ENCODE measurements around the gene PRKCZ.

Gene PRKCZ

DNA sequence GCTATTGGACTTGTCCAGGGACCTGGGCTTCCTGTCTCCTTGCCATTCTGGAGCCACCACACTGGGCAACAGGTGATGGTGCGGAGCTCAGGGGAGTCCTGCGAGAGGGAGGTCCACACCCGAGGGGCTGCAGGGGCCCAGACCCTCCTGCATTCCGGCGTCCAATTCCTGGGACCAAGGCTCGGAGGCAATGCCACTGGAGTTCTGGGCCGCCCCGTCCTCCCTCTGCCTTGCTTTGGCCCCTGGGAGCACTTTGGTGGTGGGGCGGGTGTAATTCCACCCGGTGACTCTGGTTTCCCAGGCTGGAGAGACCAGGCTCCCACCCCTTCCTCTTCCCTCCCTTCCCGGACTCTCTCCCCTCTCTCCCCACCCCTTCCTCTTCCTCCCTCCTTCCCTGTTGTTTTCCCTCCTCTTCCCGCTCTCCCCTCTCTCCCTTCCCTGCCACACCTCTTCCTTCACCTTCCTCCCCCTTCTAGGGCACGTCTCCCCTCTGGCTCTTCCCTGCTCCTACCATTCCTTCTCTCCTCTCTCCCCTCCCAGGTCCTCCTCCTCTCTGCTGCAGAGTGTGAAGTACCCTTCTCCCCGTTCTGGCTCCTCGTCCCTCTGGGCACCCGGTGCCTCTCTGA, 2.0 kb downstream of the PRKCZ start:
- H3K4me1 ChIP-seq (ENCODE audit: insufficient read depth, poor library complexity, severe bottlenecking) = no peaks in the 10 kb centered on the region
- TF ChIP-seq, protein P1, sequence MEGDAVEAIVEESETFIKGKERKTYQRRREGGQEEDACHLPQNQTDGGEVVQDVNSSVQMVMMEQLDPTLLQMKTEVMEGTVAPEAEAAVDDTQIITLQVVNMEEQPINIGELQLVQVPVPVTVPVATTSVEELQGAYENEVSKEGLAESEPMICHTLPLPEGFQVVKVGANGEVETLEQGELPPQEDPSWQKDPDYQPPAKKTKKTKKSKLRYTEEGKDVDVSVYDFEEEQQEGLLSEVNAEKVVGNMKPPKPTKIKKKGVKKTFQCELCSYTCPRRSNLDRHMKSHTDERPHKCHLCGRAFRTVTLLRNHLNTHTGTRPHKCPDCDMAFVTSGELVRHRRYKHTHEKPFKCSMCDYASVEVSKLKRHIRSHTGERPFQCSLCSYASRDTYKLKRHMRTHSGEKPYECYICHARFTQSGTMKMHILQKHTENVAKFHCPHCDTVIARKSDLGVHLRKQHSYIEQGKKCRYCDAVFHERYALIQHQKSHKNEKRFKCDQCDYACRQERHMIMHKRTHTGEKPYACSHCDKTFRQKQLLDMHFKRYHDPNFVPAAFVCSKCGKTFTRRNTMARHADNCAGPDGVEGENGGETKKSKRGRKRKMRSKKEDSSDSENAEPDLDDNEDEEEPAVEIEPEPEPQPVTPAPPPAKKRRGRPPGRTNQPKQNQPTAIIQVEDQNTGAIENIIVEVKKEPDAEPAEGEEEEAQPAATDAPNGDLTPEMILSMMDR (IDR thresholded peaks at IDR 0.05; ENCODE audit: poor library complexity, severe bottlenecking) = no peak
- ATAC-seq (ENCODE audit: low read depth) = no peak
- H3K4me3 ChIP-seq (ENCODE audit: severe bottlenecking) = no peak overlapping the region
- H3K27ac ChIP-seq (ENCODE audit: poor library complexity, severe bottlenecking) = no peak overlapping the region
- H3K27me3 ChIP-seq (ENCODE audit: insufficient read depth, poor library complexity, severe bottlenecking) = no peaks in the 10 kb centered on the region
- no peak for DNase-seq (ENCODE audit: low spot score)
- peaks cover 15% of the 10 kb centered on the region for H3K36me3 ChIP-seq (ENCODE audit: low read depth)
- no peaks in the 10 kb centered on the region for H3K9me3 ChIP-seq (ENCODE audit: severe bottlenecking)

- Histone ChIP-seq H3K4me1 (ENCODE audit: insufficient read depth, poor library complexity, severe bottlenecking) (no peaks in the 10 kb centered on the region), H3K9me3 (ENCODE audit: severe bottlenecking) (no peaks in the 10 kb centered on the region), H3K27ac (ENCODE audit: poor library complexity, severe bottlenecking) (no peak overlapping the region), H3K36me3 (ENCODE audit: low read depth) (peaks cover 19% of the 10 kb centered on the region), H3K4me3 (ENCODE audit: severe bottlenecking) (no peak overlapping the region), H3K27me3 (ENCODE audit: insufficient read depth, poor library complexity, severe bottlenecking) (no peaks in the 10 kb centered on the region)
- TF ChIP-seq, protein P1 (IDR thresholded peaks at IDR 0.05; ENCODE audit: poor library complexity, severe bottlenecking) = no peak
- DNase-seq (ENCODE audit: low spot score) (no peak), ATAC-seq (ENCODE audit: low read depth) (no peak)
Measured at GRCh38 chr1:2052756-2053155, 2.5 kb downstream of the PRKCZ start.

DNA sequence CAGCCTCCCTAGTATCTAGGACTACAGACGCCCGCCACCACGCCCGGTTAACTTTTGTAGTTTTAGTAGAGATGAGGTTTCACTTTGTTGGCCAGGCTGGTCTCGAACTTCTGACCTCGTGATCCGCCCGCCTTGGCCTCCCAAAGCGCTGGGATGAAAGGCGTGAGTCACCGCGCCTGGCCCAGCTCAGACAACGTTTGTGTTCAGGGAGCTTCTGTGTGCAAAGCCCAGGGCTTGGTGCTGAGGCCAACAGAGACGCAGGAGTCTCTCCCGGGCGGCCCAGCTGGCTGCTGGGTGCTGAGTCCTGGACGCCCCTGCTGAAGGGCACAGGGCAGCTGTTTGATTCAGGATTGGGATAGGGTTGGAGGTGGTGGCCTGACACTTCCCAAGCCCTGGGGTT, 3.0 kb downstream of the PRKCZ start:
- TF ChIP-seq, protein P1 (IDR thresholded peaks at IDR 0.05; ENCODE audit: poor library complexity, severe bottlenecking) = no peak
- no peak overlapping the region for H3K27ac ChIP-seq (ENCODE audit: poor library complexity, severe bottlenecking)
- DNase-seq (ENCODE audit: low spot score) (no peak), ATAC-seq (ENCODE audit: low read depth) (no peak)
- no peaks in the 10 kb centered on the region for H3K9me3 ChIP-seq (ENCODE audit: severe bottlenecking)
- H3K4me3 ChIP-seq (ENCODE audit: severe bottlenecking) = no peak overlapping the region
- no peaks in the 10 kb centered on the region for H3K27me3 ChIP-seq (ENCODE audit: insufficient read depth, poor library complexity, severe bottlenecking)
- peaks cover 24% of the 10 kb centered on the region for H3K36me3 ChIP-seq (ENCODE audit: low read depth)
- H3K4me1 ChIP-seq (ENCODE audit: insufficient read depth, poor library complexity, severe bottlenecking) = no peaks in the 10 kb centered on the region

DNA sequence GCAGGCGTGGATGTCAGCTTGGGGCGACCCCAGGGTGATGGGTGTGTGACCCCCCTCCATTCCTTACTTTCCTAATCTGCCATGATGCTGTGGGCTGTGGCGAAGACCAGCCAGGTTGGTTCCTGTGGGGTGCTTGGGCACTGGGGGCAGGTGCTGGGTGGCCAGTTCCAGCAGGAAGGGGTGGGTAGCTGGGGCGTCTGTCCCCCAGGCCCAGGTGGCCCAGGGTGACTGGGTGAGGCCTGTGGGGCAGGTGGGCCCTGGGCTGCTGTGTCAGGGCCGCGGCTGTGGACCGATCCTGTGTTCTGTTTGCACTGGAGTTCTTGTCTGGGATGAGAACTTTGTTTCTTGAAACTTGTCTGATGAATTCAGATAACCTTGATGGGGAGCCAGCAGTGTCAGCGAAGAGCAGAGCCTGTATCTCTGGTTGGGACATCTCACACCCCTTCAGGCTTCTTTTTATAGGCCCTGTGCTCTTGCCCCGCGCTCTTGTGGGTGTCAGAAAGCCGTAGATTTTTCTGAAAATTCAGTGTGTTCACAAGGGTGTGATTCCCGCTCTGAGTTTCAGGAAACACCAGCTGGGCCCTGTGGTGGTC, 3.7 kb downstream of the PRKCZ start:
- peaks cover 29% of the 10 kb centered on the region for H3K36me3 ChIP-seq (ENCODE audit: low read depth)
- no peak overlapping the region for H3K4me3 ChIP-seq (ENCODE audit: severe bottlenecking)
- H3K27ac ChIP-seq (ENCODE audit: poor library complexity, severe bottlenecking) = no peak overlapping the region
- H3K4me1 ChIP-seq (ENCODE audit: insufficient read depth, poor library complexity, severe bottlenecking) = no peaks in the 10 kb centered on the region
- H3K27me3 ChIP-seq (ENCODE audit: insufficient read depth, poor library complexity, severe bottlenecking) = no peaks in the 10 kb centered on the region
- TF ChIP-seq, protein P1 (IDR thresholded peaks at IDR 0.05; ENCODE audit: poor library complexity, severe bottlenecking) = no peak
- DNase-seq (ENCODE audit: low spot score) = no peak
- no peaks in the 10 kb centered on the region for H3K9me3 ChIP-seq (ENCODE audit: severe bottlenecking)
- ATAC-seq (ENCODE audit: low read depth) = no peak

GRCh38 chr1:2054560-2054959, 4.3 kb downstream of the PRKCZ start:
- Histone ChIP-seq H3K27ac (ENCODE audit: poor library complexity, severe bottlenecking) (no peak overlapping the region), H3K27me3 (ENCODE audit: insufficient read depth, poor library complexity, severe bottlenecking) (no peaks in the 10 kb centered on the region), H3K4me3 (ENCODE audit: severe bottlenecking) (no peak overlapping the region), H3K9me3 (ENCODE audit: severe bottlenecking) (no peaks in the 10 kb centered on the region), H3K4me1 (ENCODE audit: insufficient read depth, poor library complexity, severe bottlenecking) (no peaks in the 10 kb centered on the region), H3K36me3 (ENCODE audit: low read depth) (peaks cover 32% of the 10 kb centered on the region)
- TF ChIP-seq, protein P1 (IDR thresholded peaks at IDR 0.05; ENCODE audit: poor library complexity, severe bottlenecking) = no peak
- ATAC-seq (ENCODE audit: low read depth) = no peak
- DNase-seq (ENCODE audit: low spot score) = no peak
